HG02970 (cell line): Measurements from ENCODE around the gene SULT4A1.
"Not testable (repeated sequence)": the region's sequence is repeated elsewhere in the genome, so short reads cannot be mapped to it uniquely, and the experiment has no call there.

Experiments used
- ATAC-seq: cut with Tn5 transposase; IDR thresholded peaks from one replicate; pipeline ENCODE4 v1.9.1; 2021; ENCODE audit warnings: mild to moderate bottlenecking, moderate library complexity, moderate number of reproducible peaks; ENCODE audit not compliant: unreplicated experiment, low FRiP score

Gene SULT4A1, protein sequence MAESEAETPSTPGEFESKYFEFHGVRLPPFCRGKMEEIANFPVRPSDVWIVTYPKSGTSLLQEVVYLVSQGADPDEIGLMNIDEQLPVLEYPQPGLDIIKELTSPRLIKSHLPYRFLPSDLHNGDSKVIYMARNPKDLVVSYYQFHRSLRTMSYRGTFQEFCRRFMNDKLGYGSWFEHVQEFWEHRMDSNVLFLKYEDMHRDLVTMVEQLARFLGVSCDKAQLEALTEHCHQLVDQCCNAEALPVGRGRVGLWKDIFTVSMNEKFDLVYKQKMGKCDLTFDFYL

GRCh38 chr22:43862074-43862881 is at the start of gene SULT4A1:
Gene SULT4A1 (minus strand): TSS chr22:43862513. CDS start chr22:43862382, 131 bp downstream.
- no peak for ATAC-seq

- ATAC-seq, result no peak
Measured at GRCh38 chr22:43911351-43911750, 49.0 kb upstream of the SULT4A1 start.

DNA sequence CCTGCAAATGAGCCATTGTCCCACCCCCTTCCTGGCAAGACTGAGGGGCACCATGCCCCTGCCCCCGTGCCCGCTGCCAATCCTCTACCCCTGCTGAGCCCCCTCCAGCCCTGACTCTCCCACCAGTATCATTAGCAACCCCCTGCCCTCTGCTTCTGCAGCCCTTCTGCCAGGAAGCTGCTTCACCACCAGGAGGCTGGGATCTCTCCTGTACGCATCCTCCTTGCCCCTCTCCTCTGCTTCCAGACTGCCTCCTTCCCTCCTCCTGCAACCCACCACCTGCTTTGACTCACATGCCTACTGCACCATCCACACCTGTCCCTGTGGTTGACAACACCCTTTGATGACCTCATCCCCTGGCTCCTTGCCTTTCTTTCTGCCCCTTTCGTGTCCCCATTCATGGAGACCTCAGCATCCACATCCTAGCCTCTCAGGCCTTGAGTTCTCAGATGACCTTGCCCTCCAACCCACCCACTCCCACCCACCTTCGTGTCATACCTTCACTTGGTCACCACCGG is 47.9 kb upstream of the SULT4A1 start:
- no peak for ATAC-seq

DNA sequence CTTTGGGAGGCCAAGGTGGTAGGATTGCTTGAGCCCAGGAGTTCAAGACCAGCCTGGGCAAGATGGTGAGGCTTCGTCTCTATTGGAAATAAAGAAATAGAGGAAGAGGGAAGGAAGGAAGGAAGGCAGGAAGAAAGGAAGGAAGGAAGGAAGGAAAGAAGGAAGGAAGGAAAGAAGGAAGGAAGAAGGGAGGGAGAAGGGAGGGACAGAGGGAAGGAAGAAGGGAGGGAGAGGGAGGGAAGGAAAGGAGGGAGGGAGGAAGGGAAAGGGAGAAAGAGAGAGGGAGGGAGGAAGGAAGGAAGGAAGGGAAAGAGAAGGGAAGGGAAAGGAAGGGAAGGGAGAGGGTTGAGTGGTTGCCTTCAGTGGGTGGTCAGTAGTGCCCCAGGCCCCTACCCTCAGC is 47.4 kb upstream of the SULT4A1 start:
- no peak for ATAC-seq

DNA sequence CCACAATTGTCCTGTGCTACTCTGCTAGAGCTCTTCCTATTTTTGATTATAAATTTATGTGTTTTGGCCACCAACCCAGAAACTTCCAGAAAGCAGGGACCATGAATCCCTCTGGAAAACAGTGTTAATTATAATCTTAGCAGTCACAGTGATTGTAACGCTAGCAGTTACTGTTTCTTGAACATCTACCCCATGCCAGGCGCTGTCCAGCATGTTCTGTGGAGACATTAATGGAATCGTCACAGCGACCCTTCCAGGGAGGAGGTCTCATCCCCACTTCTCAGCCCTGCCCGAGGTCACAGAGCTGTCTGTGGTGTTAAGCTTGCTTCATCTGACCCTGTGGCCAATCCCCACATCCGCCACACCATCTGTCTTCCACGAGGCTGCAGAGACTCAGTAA is 43.4 kb upstream of the SULT4A1 start:
- no peak for ATAC-seq

- ATAC-seq, result not testable (repeated sequence)
Measured at GRCh38 chr22:43904412-43904811, 42.1 kb upstream of the SULT4A1 start.

GRCh38 chr22:43903033-43903432 is 40.7 kb upstream of the SULT4A1 start:
- ATAC-seq, result not testable (repeated sequence)

DNA sequence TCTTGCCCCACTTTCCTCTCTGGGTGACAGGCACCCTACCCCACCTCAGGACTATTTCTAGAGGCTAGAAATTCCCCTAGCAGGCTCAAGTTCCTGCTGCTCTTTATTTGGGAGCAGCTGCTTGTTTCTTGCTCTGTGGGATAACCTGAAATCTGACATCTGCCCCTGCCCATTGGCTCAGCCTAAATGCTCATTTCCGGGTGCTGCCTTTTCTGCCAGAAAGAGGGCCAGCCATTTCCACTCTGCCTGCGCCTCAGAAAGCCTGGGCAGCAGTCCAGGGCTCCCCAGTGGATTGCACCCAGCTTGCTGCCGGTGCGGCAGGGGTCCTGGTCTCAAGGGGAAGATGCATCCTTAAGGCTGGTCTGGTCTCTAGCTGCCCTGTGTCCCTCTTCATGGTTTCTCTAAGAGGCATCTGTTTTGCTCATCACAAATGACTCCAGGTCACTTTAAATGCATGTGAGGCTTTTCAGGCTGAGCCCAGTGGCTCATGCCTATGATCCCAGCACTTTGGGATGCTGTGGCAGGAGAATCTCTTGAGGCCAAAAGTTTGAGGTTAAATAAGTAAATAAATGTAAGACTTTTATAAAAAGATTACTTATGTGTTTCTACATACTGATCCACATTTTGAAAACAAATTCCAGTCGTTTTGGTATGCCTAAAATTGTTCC is 39.8 kb upstream of the SULT4A1 start:
- ATAC-seq, result no peak

GRCh38 chr22:43900206-43900605 is 37.9 kb upstream of the SULT4A1 start:
- ATAC-seq, result no peak

DNA sequence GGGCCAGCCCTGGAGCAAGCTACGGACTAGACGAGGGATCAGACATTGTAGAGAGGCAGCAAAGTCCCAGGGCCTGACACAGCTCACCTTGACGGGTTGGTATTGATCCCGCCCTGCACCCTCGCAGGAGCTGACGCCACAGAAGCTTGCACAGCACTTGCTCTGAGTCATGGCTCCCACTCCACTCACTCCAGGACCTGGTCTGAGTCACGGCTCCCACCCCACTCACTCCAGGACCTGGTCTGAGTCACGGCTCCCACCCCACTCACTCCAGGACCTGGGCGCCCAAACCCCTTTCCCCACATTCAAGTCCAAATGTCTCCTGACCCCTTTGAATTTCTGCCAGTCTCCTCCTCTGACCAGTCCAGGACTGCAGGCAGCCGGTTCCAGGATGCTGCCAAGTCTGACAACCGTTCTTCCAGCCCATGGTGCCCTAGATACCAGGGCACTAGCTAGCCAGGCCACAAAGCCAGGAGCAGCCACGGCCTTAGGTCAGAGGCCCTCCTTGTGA is 35.5 kb upstream of the SULT4A1 start:
- no peak for ATAC-seq

DNA sequence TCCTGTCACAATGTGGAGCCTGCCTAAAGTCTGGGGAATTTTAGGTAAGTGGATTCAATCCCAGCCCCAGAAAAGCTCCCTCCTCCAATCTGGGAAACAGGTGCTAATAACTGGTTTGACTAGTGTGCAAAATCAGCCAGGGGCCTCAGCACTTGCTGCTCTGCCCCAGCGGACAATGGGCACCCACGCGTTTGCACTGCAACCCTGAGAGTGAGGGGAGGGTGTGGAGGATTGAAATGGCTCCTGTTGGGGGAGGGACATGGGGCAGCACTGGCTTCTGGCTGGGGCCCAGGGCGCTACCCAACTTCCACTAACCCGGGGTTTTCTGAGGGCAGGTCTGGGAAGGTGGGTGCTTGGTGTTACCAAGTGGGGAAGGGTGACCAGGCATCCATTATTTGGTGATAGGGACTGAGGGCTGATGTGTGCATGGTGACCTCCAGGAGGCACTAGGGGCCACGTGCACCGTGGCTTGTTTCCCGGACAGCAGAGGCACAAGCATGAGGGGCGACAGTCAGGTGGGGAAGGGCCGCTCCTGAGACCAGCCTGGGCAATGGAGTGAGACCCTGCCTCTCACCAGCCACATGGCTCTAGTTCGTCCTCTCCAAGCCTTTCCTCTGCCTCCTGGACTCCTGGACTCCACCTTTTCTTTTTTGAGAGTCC is 33.8 kb upstream of the SULT4A1 start:
- ATAC-seq, result no peak

GRCh38 chr22:43894122-43894521 is 31.8 kb upstream of the SULT4A1 start:
- no peak for ATAC-seq

DNA sequence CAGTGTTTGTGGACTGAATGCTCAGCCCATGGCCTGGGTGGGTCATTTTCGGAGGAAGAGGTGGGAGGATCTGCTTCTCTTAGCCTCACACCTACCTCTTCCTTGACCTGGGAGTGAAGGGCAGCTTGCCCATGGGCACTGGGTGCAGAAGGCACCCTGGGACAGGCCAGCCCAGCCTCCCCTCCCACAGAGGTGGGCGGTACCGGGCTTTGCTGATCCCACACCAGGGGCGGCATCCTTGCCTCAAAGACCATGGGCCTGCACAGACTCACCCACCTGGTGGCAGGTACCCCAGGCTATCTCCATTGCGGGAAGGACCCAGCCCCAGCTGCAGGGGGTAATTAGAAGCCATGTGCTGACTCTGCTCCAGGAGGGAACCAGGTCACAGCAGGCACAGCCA is 31.0 kb upstream of the SULT4A1 start:
- ATAC-seq, result no peak

GRCh38 chr22:43892183-43892894 is 30.0 kb upstream of the SULT4A1 start:
- ATAC-seq, result no peak

DNA sequence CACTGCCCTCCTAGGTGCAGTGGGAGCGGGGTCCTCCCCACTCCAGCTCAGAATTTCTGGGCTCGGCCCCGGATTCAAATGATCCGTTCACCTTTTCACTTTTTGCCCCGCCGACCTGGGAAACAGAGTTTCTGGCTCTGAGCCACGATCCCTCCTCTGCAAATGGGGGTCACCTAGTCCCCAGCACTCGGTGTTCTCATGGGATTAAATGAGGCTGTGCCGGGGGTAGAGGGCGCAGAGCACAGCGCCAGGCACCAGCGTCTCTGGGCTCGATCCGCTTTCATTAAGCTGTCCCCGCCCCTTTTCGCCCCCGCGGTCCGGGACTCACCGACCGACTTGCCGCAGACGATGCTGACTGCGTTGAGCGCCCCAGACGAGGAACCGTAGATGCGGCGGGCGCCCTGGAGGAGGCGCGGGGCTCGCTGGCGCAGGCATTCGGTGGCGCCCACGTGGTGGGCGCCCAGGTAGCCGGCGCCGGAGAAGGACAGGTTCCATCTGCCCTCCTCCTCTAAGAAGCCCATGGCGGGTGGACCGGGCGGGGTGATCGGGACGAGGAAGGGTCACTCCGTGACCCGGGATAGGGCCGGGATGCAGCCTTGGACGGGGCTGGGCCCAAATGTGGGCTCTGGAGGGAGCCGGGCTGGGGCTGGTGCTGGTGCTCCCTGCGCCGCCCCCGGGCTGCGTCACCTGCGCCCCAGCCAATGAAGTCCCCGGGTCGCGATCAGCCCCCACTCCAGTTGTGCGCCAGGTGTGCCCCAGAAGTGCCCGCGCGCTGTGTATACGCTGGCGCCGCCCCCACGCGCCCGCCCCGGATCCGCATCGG is 29.3 kb upstream of the SULT4A1 start, which contains the start of gene PNPLA5:
Gene PNPLA5, minus strand, starts transcription at position 654 of the 823 bp plus-strand sequence. Its CDS starts 133 bp downstream, at position 521.
- ATAC-seq, result no peak

DNA sequence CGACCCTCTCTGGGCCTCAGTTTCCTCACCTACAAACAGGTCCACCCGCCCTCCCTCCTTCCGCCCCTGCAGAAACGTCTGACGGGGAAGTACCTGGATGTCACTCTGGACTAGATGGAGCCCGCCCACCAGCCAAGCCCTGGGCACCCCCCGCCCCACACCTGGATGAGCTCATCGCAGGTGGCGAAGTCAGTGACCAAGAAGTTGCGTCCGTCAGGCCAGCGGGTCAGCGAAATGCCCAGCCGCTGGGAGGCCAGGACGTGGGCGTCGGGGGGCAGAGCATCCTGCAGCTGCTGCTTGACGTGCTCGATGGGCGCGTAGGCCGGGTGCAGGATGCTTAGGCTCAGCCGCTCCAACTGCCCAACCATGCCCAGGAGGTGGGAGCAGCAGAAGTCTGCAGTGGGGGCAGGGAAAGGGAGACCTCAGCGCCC is 28.6 kb upstream of the SULT4A1 start:
- no peak for ATAC-seq

- ATAC-seq, result no peak
Measured at GRCh38 chr22:43889860-43890253, 27.5 kb upstream of the SULT4A1 start.

DNA sequence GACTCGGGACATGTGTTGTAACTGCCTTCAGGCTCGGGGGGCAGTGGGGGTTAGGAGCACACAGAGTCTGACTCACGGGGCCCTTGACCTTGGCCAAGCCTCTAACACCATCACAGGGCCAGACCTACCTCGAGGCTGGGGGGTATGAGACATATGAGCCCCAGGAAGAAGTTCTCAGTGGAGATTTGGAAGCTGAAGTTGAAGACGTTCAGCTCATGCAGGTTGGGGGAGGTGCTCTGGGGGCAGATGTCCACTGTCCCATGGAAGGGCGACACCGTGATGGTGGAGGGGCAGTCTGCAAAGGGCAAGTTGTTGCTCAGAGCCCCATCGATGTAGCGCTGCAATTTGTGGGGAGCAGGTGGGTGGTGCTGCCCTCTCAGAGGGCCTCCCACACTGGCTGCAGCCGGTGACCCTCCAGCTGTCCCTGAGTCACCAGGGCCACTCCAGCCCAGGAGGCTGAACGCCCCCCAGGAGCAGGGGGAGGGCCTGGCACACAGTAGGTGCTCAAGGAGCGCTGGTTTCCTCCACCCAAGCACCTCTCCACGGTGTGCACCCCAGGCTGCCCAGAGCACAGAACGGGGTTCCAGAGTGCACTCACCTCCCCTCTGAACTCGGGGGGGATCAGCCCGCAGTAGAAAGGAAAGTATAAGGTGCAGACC is 27.0 kb upstream of the SULT4A1 start:
- no peak for ATAC-seq
